HEK293 (cell line): ENCODE data around the gene ENPEP.

Source experiments
- CTCF ChIA-PET: fragments of 350-600 bp; formaldehyde crosslinking; extraction: SDS; loops from one replicate; lab custom pipeline; 2021; ENCODE audit warnings: antibody characterized with exemption; lab: Yijun Ruan, JAX
- POLR2A ChIA-PET: fragments of 300-600 bp; formaldehyde crosslinking; extraction: SDS; loops from one replicate; lab custom pipeline; 2020; ENCODE audit warnings: antibody characterized with exemption, inconsistent platforms; lab: Yijun Ruan, JAX
- H3K27ac ChIP-seq: fragments of 200-500 bp; sonication (Bioruptor generic); 2 replicates; pipeline ENCODE4 v1.5.1; 2014; ENCODE audit warnings: low read depth, low read length, control low read depth, inconsistent platforms; ENCODE audit errors: extremely low read depth
- H3K36me3 ChIP-seq, 2 experiments: fragments of 200-500 bp in 1 of 2; sonication (Bioruptor generic) in 1 of 2; 1 replicate in 1 of 2; 2 replicates in 1 of 2; pipeline ENCODE4 v1.5.1; 2014 to 2017; ENCODE audit warnings: inconsistent platforms in 2 of 2, low read length in 2 of 2; ENCODE audit not compliant: control insufficient read depth in 2 of 2, insufficient read depth in 1 of 2
- H3K4me1 ChIP-seq: fragments of 200-500 bp; sonication (Bioruptor generic); 2 replicates; pipeline ENCODE4 v1.5.1; 2014; ENCODE audit warnings: mild to moderate bottlenecking, low read length, inconsistent platforms; ENCODE audit not compliant: control insufficient read depth, insufficient read depth
- H3K4me3 ChIP-seq: 2 replicates; pipeline ENCODE4 v1.5.1; 2011; ENCODE audit warnings: low read depth, mild to moderate bottlenecking, control low read depth, low read length, moderate library complexity
- H3K9me3 ChIP-seq: fragments of 200-500 bp; sonication (Bioruptor generic); 2 replicates; pipeline ENCODE4 v1.5.1; 2014; ENCODE audit warnings: low read depth, low read length, inconsistent platforms; ENCODE audit not compliant: control insufficient read depth, insufficient read depth
- GLI4 ChIP-seq: fragments of 450-650 bp; formaldehyde crosslinking; IDR thresholded peaks from 2 replicates; pipeline ENCODE4 v1.5.1; 2016; ENCODE audit warnings: missing biosample characterization, missing genetic modification characterization
- HIC1 ChIP-seq: fragments of 450-650 bp; formaldehyde crosslinking; IDR thresholded peaks from 2 replicates; pipeline ENCODE4 v1.5.1; 2016; ENCODE audit warnings: missing biosample characterization, missing genetic modification characterization
- REPIN1 ChIP-seq: fragments of 450-650 bp; formaldehyde crosslinking; IDR thresholded peaks from 2 replicates; pipeline ENCODE4 v1.5.1; 2017; ENCODE audit warnings: missing biosample characterization, missing genetic modification characterization, low read depth
- REST ChIP-seq: fragments of 450-650 bp; formaldehyde crosslinking; IDR thresholded peaks from 2 replicates; pipeline ENCODE4 v1.5.1; 2016; ENCODE audit warnings: missing biosample characterization, missing genetic modification characterization
- SALL2 ChIP-seq: fragments of 450-650 bp; formaldehyde crosslinking; IDR thresholded peaks from 2 replicates; pipeline ENCODE4 v1.5.0; 2017; ENCODE audit warnings: missing biosample characterization, mild to moderate bottlenecking, missing genetic modification characterization, borderline replicate concordance
- SETDB1 ChIP-seq: IDR thresholded peaks from one replicate; pipeline ENCODE4 v1.6.1; 2017; ENCODE audit warnings: mild to moderate bottlenecking, low read length, moderate library complexity, mixed read lengths; ENCODE audit not compliant: insufficient read length
- TSHZ1 ChIP-seq: fragments of 450-650 bp; formaldehyde crosslinking; IDR thresholded peaks from 2 replicates; pipeline ENCODE4 v1.5.1; 2016; ENCODE audit warnings: missing biosample characterization, missing genetic modification characterization, borderline replicate concordance
- ZNF24 ChIP-seq: fragments of 450-650 bp; formaldehyde crosslinking; IDR thresholded peaks from 2 replicates; pipeline ENCODE4 v1.5.1; 2016; ENCODE audit warnings: missing biosample characterization, missing genetic modification characterization
- ZNF302 ChIP-seq: fragments of 450-650 bp; formaldehyde crosslinking; IDR thresholded peaks from 2 replicates; pipeline ENCODE4 v1.5.1; 2016; ENCODE audit warnings: missing biosample characterization, missing genetic modification characterization, low read depth
- ZNF335 ChIP-seq: fragments of 450-650 bp; formaldehyde crosslinking; conservative IDR thresholded peaks from 2 replicates; pipeline ENCODE4 v1.5.1; 2016; ENCODE audit warnings: missing biosample characterization, missing genetic modification characterization
- ZNF433 ChIP-seq: fragments of 450-650 bp; formaldehyde crosslinking; IDR thresholded peaks from 2 replicates; pipeline ENCODE4 v1.5.1; 2016; ENCODE audit warnings: missing biosample characterization, missing genetic modification characterization, low read depth
- ZNF501 ChIP-seq: fragments of 450-650 bp; formaldehyde crosslinking; IDR thresholded peaks from 2 replicates; pipeline ENCODE4 v1.5.1; 2016; ENCODE audit warnings: missing biosample characterization, missing genetic modification characterization
- ZNF529 ChIP-seq: fragments of 450-650 bp; formaldehyde crosslinking; IDR thresholded peaks from 2 replicates; pipeline ENCODE4 v1.5.1; 2017; ENCODE audit warnings: missing genetic modification characterization, missing biosample characterization; ENCODE audit not compliant: insufficient replicate concordance
- ZNF561 ChIP-seq: fragments of 450-650 bp; IDR thresholded peaks from 2 replicates; pipeline ENCODE4 v1.5.1; 2018; ENCODE audit warnings: missing biosample characterization, missing genetic modification characterization, borderline replicate concordance
- ZNF571 ChIP-seq: fragments of 450-650 bp; formaldehyde crosslinking; IDR thresholded peaks from 2 replicates; pipeline ENCODE4 v1.5.0; 2017; ENCODE audit warnings: missing biosample characterization, missing genetic modification characterization
- ZNF623 ChIP-seq: fragments of 450-650 bp; formaldehyde crosslinking; IDR thresholded peaks from 2 replicates; pipeline ENCODE4 v1.5.1; 2016; ENCODE audit warnings: missing biosample characterization, missing genetic modification characterization
- ZNF645 ChIP-seq: fragments of 450-650 bp; formaldehyde crosslinking; IDR thresholded peaks from 2 replicates; pipeline ENCODE4; 2016; ENCODE audit warnings: missing biosample characterization, missing genetic modification characterization
- ZNF776 ChIP-seq: fragments of 450-650 bp; formaldehyde crosslinking; IDR thresholded peaks from 2 replicates; pipeline ENCODE4 v1.5.0; 2017; ENCODE audit warnings: missing biosample characterization, missing genetic modification characterization, borderline replicate concordance
- ZNF777 ChIP-seq: fragments of 450-650 bp; formaldehyde crosslinking; IDR thresholded peaks from 2 replicates; pipeline ENCODE4 v1.5.1; 2017; ENCODE audit warnings: missing biosample characterization, missing genetic modification characterization, borderline replicate concordance
- ZSCAN18 ChIP-seq: fragments of 450-650 bp; formaldehyde crosslinking; IDR thresholded peaks from 2 replicates; pipeline ENCODE4 v1.5.1; 2016; ENCODE audit warnings: missing biosample characterization, missing genetic modification characterization

The ENPEP gene

GRCh38 chr4:110520886-110521285, 44.9 kb downstream of the ENPEP start:
- POLR2A ChIA-PET: no interaction called here
- TF ChIP-seq GLI4 (tag by site-specific recombination) (no peak), ZNF777 (tag by site-specific recombination) (no peak), ZNF561 (tag by site-specific recombination) (no peak), ZNF335 (tag by site-specific recombination) (no peak), ZNF571 (tag by site-specific recombination) (no peak), SALL2 (no peak), HIC1 (no peak)
- TF ChIP-seq, all 188 proteins: peak for 0
- H3K36me3 ChIP-seq: peaks cover 0 to 13% of the 10 kb centered on the region in 2 experiments; a peak in 1 of 3 replicates
- no peak overlapping the region for H3K4me3 ChIP-seq
- H3K9me3 ChIP-seq: no peaks in the 10 kb centered on the region
- CTCF ChIA-PET: interaction anchor here (1.2 to 1.3 kb wide), 3 partner anchors 12 to 522 kb away, joined by 3 to 5 read pairs (median 4); no protein-coding TSS in a partner anchor
- H3K4me1 ChIP-seq: no peaks in the 10 kb centered on the region
- H3K27ac ChIP-seq: no peak overlapping the region

GRCh38 chr4:110526589-110526988, 50.6 kb downstream of the ENPEP start:
- TF ChIP-seq ZNF623 (tag by site-specific recombination): no peak
- no peak for TF ChIP-seq ZSCAN18 (tag by site-specific recombination)
- no peak for TF ChIP-seq ZNF645 (tag by site-specific recombination)
- TF ChIP-seq ZNF335 (tag by site-specific recombination): no peak
- no peak for TF ChIP-seq TSHZ1 (tag by site-specific recombination)
- no peak for TF ChIP-seq ZNF529 (tag by site-specific recombination)
- H3K27ac ChIP-seq: no peak overlapping the region
- ChIA-PET CTCF (no interaction called here), POLR2A (no interaction called here)
- H3K9me3 ChIP-seq: no peaks in the 10 kb centered on the region
- H3K36me3 ChIP-seq: no peaks in the 10 kb centered on the region
- H3K4me1 ChIP-seq: no peaks in the 10 kb centered on the region
- H3K4me3 ChIP-seq: no peak overlapping the region

- ChIA-PET POLR2A (no interaction called here), CTCF (no interaction called here)
- H3K4me1 ChIP-seq: no peaks in the 10 kb centered on the region
- H3K9me3 ChIP-seq: no peaks in the 10 kb centered on the region
- H3K4me3 ChIP-seq: no peak overlapping the region
- H3K36me3 ChIP-seq: no peaks in the 10 kb centered on the region
- H3K27ac ChIP-seq: no peak overlapping the region
- no peak for TF ChIP-seq ZNF24 (tag by site-specific recombination)
- no peak for TF ChIP-seq ZNF433 (tag by site-specific recombination)
- no peak for TF ChIP-seq REPIN1
- TF ChIP-seq ZNF302 (tag by site-specific recombination): no peak
- no peak for TF ChIP-seq SETDB1
- no peak for TF ChIP-seq ZNF501 (tag by site-specific recombination)
- no peak for TF ChIP-seq ZNF776 (tag by site-specific recombination)
- TF ChIP-seq REST (tag by site-specific recombination): no peak
- no peak for TF ChIP-seq ZNF777 (tag by site-specific recombination)
Measured at GRCh38 chr4:110527156-110527555, 51.2 kb downstream of the ENPEP start.
